ENCODE results near the gene CEP152.

DNA sequence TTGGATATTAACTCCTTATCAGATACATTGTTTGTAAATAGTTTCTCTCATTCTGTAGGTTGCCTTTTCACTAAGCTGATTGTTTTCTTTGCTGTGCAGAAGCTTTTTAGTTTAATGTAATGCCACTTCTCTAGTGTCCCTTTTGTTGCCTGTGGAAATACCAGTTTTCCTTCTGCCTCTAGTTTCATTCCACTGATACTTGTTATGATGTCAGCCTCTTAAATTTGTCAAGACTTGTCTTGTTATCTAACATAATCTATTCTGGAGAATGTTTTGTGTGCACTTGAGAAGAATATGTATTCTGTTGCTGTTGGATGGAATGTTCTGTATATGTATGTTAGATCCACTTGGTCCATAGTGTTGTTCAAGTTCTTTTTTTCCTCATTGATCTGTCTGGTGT, 18.0 kb upstream of the CEP152 start:
- TF ChIP-seq, protein P1, sequence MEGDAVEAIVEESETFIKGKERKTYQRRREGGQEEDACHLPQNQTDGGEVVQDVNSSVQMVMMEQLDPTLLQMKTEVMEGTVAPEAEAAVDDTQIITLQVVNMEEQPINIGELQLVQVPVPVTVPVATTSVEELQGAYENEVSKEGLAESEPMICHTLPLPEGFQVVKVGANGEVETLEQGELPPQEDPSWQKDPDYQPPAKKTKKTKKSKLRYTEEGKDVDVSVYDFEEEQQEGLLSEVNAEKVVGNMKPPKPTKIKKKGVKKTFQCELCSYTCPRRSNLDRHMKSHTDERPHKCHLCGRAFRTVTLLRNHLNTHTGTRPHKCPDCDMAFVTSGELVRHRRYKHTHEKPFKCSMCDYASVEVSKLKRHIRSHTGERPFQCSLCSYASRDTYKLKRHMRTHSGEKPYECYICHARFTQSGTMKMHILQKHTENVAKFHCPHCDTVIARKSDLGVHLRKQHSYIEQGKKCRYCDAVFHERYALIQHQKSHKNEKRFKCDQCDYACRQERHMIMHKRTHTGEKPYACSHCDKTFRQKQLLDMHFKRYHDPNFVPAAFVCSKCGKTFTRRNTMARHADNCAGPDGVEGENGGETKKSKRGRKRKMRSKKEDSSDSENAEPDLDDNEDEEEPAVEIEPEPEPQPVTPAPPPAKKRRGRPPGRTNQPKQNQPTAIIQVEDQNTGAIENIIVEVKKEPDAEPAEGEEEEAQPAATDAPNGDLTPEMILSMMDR (IDR thresholded peaks at IDR 0.05), result no peak
- TF ChIP-seq POLR2A (IDR thresholded peaks at IDR 0.05), result no peak

Measured in Peyer's patch (tissue), 4 donors.